Pancreas (tissue), 10 donors: ENCODE results near the gene ARSD. TPM values are rescaled to one million over a fixed set of nuclear protein-coding genes. Genes with fewer than 3 reads are reported as not detected.
A peak's percentile ranks its signal among the peaks of the same experiment; 100 is the strongest.

Experiments used
- ATAC-seq, 4 donors: fragments of 200-7000 bp; cut with Tn5 transposase; one replicate each; pipeline versions ENCODE4 v1.8.0 to v1.9.1; 2020; ENCODE audit warnings: mild to moderate bottlenecking in 4 of 4, moderate library complexity in 4 of 4
- DNase-seq, 6 donors: peaks; one replicate each; pipeline ENCODE4 v3.0.0-alpha.2; 2020
- FAIRE-seq: peaks from 2 replicates; lab custom pipeline; 2012; peaks lifted over from hg19 to GRCh38; lab: Jason Lieb, UNC
- H3K27ac ChIP-seq, 4 donors: fragments of 200-600 bp; sonication (generic); 1 replicate in 3 of 4; 2 replicates in 1 of 4; pipeline versions ENCODE4 v1.5.0 to v1.8.0; 2020
- H3K27me3 ChIP-seq, 4 donors: fragments of 200-600 bp; one replicate each; pipeline ENCODE4 v1.8.0; 2021
- H3K36me3 ChIP-seq, 3 donors: fragments of 200-600 bp; sonication (generic) in 1 of 3; one replicate each; pipeline versions ENCODE4 v1.5.0 to v1.8.0; 2020 to 2021
- H3K4me1 ChIP-seq, 3 donors: fragments of 200-600 bp; one replicate each; pipeline ENCODE4 v1.8.0; 2021
- H3K4me3 ChIP-seq, 4 donors: fragments of 200-600 bp; sonication (generic) in 2 of 4; one replicate each; pipeline versions ENCODE4 v1.5.0 to v1.8.0; 2020 to 2021
- H3K9me3 ChIP-seq, 4 donors: fragments of 200-600 bp; one replicate each; pipeline ENCODE4 v1.8.0; 2021
- WGBS, 2 donors: extraction: QIAGEN DNeasy Blood & Tissue Kit; methylation state at CpG; one replicate each; pipeline ENCODE4 v1.1.7; 2013; 5-methylcytosine and 5-hydroxymethylcytosine counted together
- intact Hi-C, 3 donors: fragments of 100-400 bp; cut with DNase I; formaldehyde crosslinking; loops; one replicate each; pipeline versions ENCODE4 v1.11.1 to v1.14.2; 2022
- polyA plus RNA-seq, 2 donors: library from polyadenylated mRNA; stranded (reverse); fragments of 200-250 nt; gene quantifications; one replicate each; pipeline ENCODE4 v1.2.3, GENCODE V29; 2013
- total RNA-seq, 6 donors: library from RNA; stranded (reverse); fragmentation: NEBNext Ultra II Directional in 4 of 6; extraction: Animal tissue kit (Norgen Biotek cat#: 25700) in 4 of 6; gene quantifications; one replicate each; pipeline versions ENCODE4 v1.2.1 to v1.2.4, GENCODE V29; 2021 to 2023
- TF ChIP-seq, protein P1 (sequence below), 4 donors: fragments of 200-600 bp; sonication (generic) in 3 of 4; IDR thresholded peaks; one replicate each; pipeline versions ENCODE4 v1.5.0 to v1.8.0; 2021; ENCODE audit warnings: antibody characterized with exemption in 4 of 4
- donor health status: healthy with polysubstance abuse.
- donor health status: DM: no; HTN: no; CAD: no; lungs with moderate emphysema.
- donor health status: DM: no; HTN: no; CAD: no.
- donor health status: control.
- donor health status: control.
- donor health status: Bipolar disorder and iron deficiency.
- donor health status: DM: yes; HTN: yes; CAD: no.
- donor health status: DM: no; HTN: no; CAD: no.
- donor health status: DM: no; HTN: no; CAD: no.
- donor health status: DM: yes; HTN: yes; CAD: no.

ARSD gene
- total and polyA plus RNA-seq, 8 donors = 17.8 to 67.0 (median 51.4) TPM

DNA sequence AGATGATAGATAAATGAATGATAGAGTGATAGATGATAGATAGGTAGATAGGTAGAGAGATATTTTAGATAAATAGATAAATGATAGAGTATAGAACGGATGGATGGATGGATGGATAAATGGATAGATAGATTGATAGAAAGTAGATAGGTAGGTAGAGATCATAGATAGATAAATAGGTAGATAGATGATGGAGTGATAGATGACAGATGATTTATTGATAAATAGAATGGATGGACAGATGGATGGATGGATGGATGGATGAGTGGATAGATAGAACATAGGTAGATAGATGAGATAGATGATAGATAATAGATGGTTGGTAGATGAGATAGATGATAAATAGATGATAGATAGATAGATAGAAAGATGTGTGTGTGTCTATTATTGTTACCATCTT lies 49.5 kb downstream of the ARSD start:
- no peak for FAIRE-seq
- no peak for ATAC-seq
- Histone ChIP-seq H3K4me1 (no peaks in the 10 kb centered on the region), H3K4me3 (no peak overlapping the region), H3K27me3 (no peaks in the 10 kb centered on the region), H3K9me3 (no peaks in the 10 kb centered on the region), H3K36me3 (no peaks in the 10 kb centered on the region), H3K27ac (no peak overlapping the region)
- TF ChIP-seq, protein P1, sequence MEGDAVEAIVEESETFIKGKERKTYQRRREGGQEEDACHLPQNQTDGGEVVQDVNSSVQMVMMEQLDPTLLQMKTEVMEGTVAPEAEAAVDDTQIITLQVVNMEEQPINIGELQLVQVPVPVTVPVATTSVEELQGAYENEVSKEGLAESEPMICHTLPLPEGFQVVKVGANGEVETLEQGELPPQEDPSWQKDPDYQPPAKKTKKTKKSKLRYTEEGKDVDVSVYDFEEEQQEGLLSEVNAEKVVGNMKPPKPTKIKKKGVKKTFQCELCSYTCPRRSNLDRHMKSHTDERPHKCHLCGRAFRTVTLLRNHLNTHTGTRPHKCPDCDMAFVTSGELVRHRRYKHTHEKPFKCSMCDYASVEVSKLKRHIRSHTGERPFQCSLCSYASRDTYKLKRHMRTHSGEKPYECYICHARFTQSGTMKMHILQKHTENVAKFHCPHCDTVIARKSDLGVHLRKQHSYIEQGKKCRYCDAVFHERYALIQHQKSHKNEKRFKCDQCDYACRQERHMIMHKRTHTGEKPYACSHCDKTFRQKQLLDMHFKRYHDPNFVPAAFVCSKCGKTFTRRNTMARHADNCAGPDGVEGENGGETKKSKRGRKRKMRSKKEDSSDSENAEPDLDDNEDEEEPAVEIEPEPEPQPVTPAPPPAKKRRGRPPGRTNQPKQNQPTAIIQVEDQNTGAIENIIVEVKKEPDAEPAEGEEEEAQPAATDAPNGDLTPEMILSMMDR (IDR thresholded peaks at IDR 0.05) = no peak
- 67 to 71% methylated on average over 1 of the region's 1 CpG for WGBS, 2 donors
- DNase-seq = no peak
- intact Hi-C loops = no loop called here

DNA sequence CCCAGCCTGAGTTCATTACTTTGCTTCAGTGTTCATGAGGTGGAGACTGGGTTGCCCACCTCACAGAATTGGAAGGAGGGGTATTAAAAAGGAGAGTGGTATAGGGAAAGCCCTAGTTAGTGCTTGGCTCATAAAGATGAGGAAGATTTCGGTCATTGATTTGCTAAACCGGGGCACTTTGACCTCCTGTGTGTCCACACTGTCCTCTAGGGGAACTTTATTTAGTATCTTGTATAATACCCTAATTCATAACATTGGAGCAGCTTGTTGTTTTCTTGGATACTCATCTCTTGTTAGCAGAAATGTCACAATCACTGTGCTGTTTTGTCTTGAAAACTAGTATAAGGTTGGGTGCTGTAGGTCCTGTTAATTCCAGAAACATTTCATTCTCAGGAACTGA lies 50.6 kb downstream of the ARSD start:
- H3K4me1 ChIP-seq = no peaks in the 10 kb centered on the region
- intact Hi-C loops = no loop called here
- TF ChIP-seq, protein P1 (IDR thresholded peaks at IDR 0.05) = no peak
- FAIRE-seq = no peak
- no peak for DNase-seq
- no peak overlapping the region for H3K27ac ChIP-seq
- no peak for ATAC-seq
- no peaks in the 10 kb centered on the region for H3K9me3 ChIP-seq
- H3K27me3 ChIP-seq = no peaks in the 10 kb centered on the region
- no peak overlapping the region for H3K4me3 ChIP-seq
- H3K36me3 ChIP-seq = no peaks in the 10 kb centered on the region
- WGBS, 2 donors = 61 to 91% methylated on average over 2 of the region's 2 CpGs

DNA sequence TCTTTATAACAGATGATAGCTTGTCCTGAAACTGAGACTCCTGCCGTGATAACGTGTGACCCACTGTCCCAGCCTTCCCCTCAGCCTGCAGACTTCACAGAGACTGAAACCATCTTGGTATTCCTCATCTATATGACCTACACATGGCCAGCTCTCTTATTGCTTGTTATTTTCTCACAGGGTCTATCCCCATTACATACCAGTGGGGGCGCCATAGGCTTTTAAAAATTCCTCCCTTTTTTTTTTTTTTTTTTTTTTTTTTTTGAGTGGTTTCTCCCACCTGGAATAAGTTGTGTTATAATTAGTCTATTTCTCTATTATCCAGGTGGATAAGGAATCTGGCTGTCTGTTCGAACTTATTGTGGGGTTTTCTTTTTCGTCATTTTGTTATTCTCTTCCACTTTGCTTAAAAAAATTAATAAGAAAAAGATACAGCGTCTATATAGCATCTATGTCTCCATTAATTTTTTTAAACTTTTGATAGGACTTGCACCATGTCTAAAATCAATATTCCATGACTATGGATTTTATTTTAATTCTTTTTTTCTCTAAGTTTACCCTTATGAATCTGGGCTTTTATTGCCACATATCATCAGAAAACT lies 53.2 kb downstream of the ARSD start:
- no peak overlapping the region for H3K4me3 ChIP-seq
- H3K27me3 ChIP-seq = no peaks in the 10 kb centered on the region
- 55 to 62% methylated on average over 6 of the region's 6 CpGs for WGBS, 2 donors
- H3K4me1 ChIP-seq = no peaks in the 10 kb centered on the region
- no peaks in the 10 kb centered on the region for H3K9me3 ChIP-seq
- ATAC-seq = peak in 3 of 4 donors; percentile 53 to 78 (median 78)
- intact Hi-C loops = no loop called here
- no peaks in the 10 kb centered on the region for H3K36me3 ChIP-seq
- no peak for DNase-seq
- peak; percentile 74 for FAIRE-seq
- no peak overlapping the region for H3K27ac ChIP-seq
- TF ChIP-seq, protein P1 (IDR thresholded peaks at IDR 0.05) = peak; percentile 16 to 43 (median 37)

DNA sequence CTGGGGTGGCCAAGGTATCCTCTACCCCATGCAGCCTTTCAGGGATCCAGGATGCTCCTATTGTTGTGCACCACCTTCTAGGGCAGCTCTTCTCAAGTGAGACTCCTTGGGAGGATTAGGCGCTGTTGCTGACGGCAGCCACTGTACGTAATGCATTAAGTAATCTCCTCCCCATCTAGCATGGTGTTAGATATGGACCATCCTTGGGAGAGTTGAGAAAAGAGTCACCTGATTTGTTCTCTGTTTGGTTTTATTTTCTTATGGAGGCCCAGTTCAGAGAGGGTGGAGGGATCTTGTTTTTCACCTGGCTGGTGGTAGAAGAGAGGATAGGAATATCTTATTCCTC lies 54.0 kb downstream of the ARSD start:
- DNase-seq = no peak
- intact Hi-C loops = no loop called here
- 97 to 98% methylated on average over 3 of the region's 3 CpGs for WGBS, 2 donors
- H3K9me3 ChIP-seq = no peaks in the 10 kb centered on the region
- no peak for FAIRE-seq
- H3K4me3 ChIP-seq = no peak overlapping the region
- ATAC-seq = no peak
- TF ChIP-seq, protein P1 (IDR thresholded peaks at IDR 0.05) = no peak
- H3K36me3 ChIP-seq = no peaks in the 10 kb centered on the region
- H3K27me3 ChIP-seq = no peaks in the 10 kb centered on the region
- no peak overlapping the region for H3K27ac ChIP-seq
- no peaks in the 10 kb centered on the region for H3K4me1 ChIP-seq

DNA sequence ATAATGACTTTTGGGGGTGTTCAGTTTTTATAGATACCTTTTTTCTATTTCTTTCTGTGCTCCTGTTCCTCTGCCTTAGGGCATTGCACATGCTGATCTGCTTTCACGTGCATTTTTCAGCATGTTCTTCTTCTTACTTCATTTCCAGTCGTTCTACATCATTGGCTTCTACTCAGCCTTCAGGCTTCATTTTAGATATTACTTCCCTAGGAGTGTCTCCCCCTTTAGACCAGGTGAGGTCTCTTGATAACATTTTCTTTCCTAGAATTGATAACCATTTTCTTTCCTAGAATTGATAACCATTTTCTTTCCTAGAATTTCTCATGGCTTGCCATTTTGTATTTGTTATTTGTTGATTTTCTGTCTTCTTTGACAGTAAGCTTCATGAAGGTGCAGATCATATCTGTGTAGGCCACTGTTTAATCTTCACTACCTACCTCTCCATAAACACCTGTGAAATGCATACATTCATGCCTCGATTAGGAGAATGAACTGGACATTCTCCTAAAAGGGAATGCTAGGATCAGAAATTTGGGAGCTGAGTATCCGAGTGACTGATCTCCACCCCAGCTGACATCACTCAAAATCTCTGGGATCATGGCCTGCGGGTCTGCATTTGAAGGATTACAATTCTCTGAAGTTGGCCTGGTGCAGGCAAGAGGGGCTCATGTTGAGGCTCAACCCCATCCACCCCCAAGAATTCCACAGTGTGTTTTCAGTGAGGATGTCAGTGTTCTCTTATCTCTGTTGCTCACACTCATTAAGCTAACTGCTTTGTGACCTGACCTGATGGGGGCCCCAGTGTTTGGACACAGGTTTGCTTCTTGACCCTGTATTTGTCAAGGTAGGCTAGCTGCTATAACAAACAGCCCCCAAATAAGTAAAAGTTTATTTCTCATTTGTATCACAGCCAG lies 54.7 kb downstream of the ARSD start:
- DNase-seq = no peak
- intact Hi-C loops = no loop called here

More for the DNA sequence above, 54.7 kb downstream of the ARSD start:
- no peaks in the 10 kb centered on the region for H3K4me1 ChIP-seq
- ATAC-seq (no peak), FAIRE-seq (no peak)
- no peaks in the 10 kb centered on the region for H3K9me3 ChIP-seq
- WGBS, 2 donors = 84 to 92% methylated on average over 5 of the region's 5 CpGs
- TF ChIP-seq, protein P1 (IDR thresholded peaks at IDR 0.05) = no peak
- no peak overlapping the region for H3K4me3 ChIP-seq
- no peaks in the 10 kb centered on the region for H3K36me3 ChIP-seq
- H3K27me3 ChIP-seq = no peaks in the 10 kb centered on the region
- no peak overlapping the region for H3K27ac ChIP-seq
